ENCODE data around the gene PARD6A. TPM values are rescaled to one million over a fixed set of nuclear protein-coding genes. Genes with fewer than 3 reads are reported as not detected.

The PARD6A gene
- total and polyA plus RNA-seq, 2 of the 13 experiments (the other 11 are each of a cell fraction or from before 2014, with no cell fraction given), result 3.5 to 4.3 TPM

- TF ChIP-seq PATZ1 (CRISPR knock-in tag; IDR thresholded peaks at IDR 0.05) (0 out of 2 replicates have a peak, but pooled peaks have one; percentile 10), KLF6 (CRISPR knock-in tag; IDR thresholded peaks at IDR 0.05) (no peak), GFI1 (CRISPR knock-in tag; IDR thresholded peaks at IDR 0.05; ENCODE audit: borderline replicate concordance) (no peak), GATA4 (IDR thresholded peaks at IDR 0.05; ENCODE audit: borderline replicate concordance, low read depth) (no peak), ZBTB26 (CRISPR knock-in tag; IDR thresholded peaks at IDR 0.05; ENCODE audit: borderline replicate concordance) (no peak), ERF (CRISPR knock-in tag; IDR thresholded peaks at IDR 0.05) (0 out of 2 replicates have a peak, but pooled peaks have one; percentile 25), KDM3A (CRISPR knock-in tag; IDR thresholded peaks at IDR 0.05; ENCODE audit: low read depth) (0 out of 2 replicates have a peak, but pooled peaks have one; percentile 22), GPN1 (CRISPR knock-in tag; IDR thresholded peaks at IDR 0.05; ENCODE audit: borderline replicate concordance) (no peak), THAP11 (CRISPR knock-in tag; IDR thresholded peaks at IDR 0.05) (peak; percentile 78), DPF2 (CRISPR knock-in tag; IDR thresholded peaks at IDR 0.05; ENCODE audit: borderline replicate concordance, low read depth) (no peak), PHF20 (CRISPR knock-in tag; IDR thresholded peaks at IDR 0.05) (no peak), ZNF572 (CRISPR knock-in tag; IDR thresholded peaks at IDR 0.05) (0 out of 2 replicates have a peak, but pooled peaks have one; percentile 49), XRCC5 (optimal IDR thresholded peaks at IDR 0.05; ENCODE audit: low read length) (peak; percentile 73), SNAPC5 (CRISPR knock-in tag; IDR thresholded peaks at IDR 0.05; ENCODE audit: borderline replicate concordance) (0 out of 2 replicates have a peak, but pooled peaks have one; percentile 23), SALL1 (CRISPR knock-in tag; IDR thresholded peaks at IDR 0.05) (peak; percentile 21; the same call in 1 of the 2 replicates), FOXK2 (IDR thresholded peaks at IDR 0.05) (no peak), PRDM15 (CRISPR knock-in tag; IDR thresholded peaks at IDR 0.05) (no peak), ZNF225 (CRISPR knock-in tag; IDR thresholded peaks at IDR 0.05) (no peak), SP140L (CRISPR knock-in tag; IDR thresholded peaks at IDR 0.05; ENCODE audit: borderline replicate concordance) (no peak), NR2F6 (IDR thresholded peaks at IDR 0.05) (no peak), NR2F6 (CRISPR knock-in tag; IDR thresholded peaks at IDR 0.05) (no peak), TFDP2 (CRISPR knock-in tag; IDR thresholded peaks at IDR 0.05) (peak; percentile 29; the same call in 1 of the 2 replicates)
Observed at GRCh38 chr16:67672739-67673662, 12.2 kb downstream of the PARD6A start (continued).

Data from HepG2 (cell line).